ENCODE results near the gene AKAP8L. TPM values are rescaled to one million over a fixed set of nuclear protein-coding genes. Genes with fewer than 3 reads are reported as not detected.

AKAP8L gene
- total RNA-seq, 2 experiments from 2014 or later, result 83.1 to 88.8 TPM

DNA sequence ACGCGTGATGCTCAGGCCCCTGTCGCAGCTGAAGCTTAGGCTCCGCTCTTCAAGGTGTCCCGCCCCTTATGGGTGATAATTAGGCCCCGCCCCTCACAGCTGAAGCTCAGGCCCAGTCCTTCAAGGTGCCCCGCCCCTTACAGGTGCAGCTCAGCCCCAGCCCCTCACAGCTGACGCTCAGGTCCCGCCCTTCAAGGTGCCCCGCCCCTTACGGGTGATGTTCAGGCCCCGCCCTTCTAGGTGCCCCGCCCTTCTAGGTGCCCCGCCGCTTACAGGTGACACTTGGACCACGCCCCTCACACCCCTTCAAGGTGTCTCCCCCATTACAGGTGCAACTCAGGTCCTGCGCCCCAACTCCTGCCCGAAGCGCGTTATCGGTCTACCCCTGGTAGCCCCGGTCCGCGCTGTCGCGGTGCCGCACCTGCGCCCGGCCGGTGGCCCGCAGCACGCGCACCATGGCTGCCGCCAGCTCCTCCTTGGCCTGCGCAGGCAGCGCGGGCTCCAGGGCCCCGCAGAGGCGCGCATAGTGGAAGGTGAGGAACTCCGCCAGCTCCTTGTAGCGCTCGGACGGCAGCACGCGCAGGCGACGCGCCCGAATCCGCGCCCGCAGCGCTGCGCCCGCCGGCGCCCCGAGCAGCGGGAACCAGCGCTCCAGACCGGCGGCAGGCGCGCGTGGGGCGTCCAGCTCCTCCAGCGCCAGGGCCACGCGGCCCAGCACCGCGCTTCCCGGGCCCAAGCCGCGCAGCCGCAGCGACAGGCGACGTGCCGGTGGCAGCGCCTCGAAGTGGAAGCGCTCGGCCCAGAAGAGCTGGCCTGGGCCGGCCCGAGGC lies 38.3 kb upstream of the AKAP8L start:
- Mint-ChIP-seq H3K4me3 (no peak overlapping the region), H3K27ac (no peak overlapping the region), H3K36me3 (ENCODE audit: low read depth) (peaks cover 59% of the 10 kb centered on the region), H3K9me3 (no peaks in the 10 kb centered on the region), H3K4me1 (ENCODE audit: low read depth) (peaks cover 13% of the 10 kb centered on the region), H3K27me3 (no peaks in the 10 kb centered on the region)
- intact Hi-C loops (cut with micrococcal nuclease), result no loop called here
- ChIA-PET CTCF (interaction anchor here (1.9 kb wide), 1 partner anchor 38 kb away, joined by 8 read pairs; the partner anchor contains the start of gene AKAP8L), POLR2A (interaction anchor here (1.1 to 2.5 kb wide), 3 partner anchors 9 to 78 kb away, joined by 3 to 9 read pairs (median 4); no protein-coding TSS in a partner anchor)
- TF ChIP-seq, protein P1, sequence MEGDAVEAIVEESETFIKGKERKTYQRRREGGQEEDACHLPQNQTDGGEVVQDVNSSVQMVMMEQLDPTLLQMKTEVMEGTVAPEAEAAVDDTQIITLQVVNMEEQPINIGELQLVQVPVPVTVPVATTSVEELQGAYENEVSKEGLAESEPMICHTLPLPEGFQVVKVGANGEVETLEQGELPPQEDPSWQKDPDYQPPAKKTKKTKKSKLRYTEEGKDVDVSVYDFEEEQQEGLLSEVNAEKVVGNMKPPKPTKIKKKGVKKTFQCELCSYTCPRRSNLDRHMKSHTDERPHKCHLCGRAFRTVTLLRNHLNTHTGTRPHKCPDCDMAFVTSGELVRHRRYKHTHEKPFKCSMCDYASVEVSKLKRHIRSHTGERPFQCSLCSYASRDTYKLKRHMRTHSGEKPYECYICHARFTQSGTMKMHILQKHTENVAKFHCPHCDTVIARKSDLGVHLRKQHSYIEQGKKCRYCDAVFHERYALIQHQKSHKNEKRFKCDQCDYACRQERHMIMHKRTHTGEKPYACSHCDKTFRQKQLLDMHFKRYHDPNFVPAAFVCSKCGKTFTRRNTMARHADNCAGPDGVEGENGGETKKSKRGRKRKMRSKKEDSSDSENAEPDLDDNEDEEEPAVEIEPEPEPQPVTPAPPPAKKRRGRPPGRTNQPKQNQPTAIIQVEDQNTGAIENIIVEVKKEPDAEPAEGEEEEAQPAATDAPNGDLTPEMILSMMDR (IDR thresholded peaks at IDR 0.05), result no peak
- DNase-seq (peak; percentile 52), ATAC-seq (peak; percentile 52)

DNA sequence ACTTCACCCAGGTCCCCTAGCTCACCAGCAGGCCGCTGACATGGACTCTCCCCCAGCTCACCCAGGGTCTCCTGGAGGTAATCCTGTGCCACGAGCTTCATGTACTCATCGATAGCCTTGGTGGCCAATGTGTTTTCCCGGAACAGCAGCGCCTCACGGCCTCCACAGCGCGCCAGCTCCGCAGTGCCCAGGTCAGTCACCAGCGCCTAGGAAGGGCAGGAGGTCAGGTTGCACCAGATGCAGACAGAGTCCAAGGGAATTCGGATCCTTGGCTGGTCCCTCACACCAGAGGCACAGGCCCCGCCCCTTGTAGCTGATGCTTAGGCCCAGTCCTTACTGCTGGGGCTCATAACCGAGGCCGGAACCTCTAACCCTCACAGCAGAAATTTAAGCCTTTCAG lies 37.7 kb upstream of the AKAP8L start:
- TF ChIP-seq, protein P1 (IDR thresholded peaks at IDR 0.05), result no peak
- no peak for DNase-seq
- Mint-ChIP-seq H3K9me3 (no peaks in the 10 kb centered on the region), H3K27ac (no peak overlapping the region), H3K4me3 (no peak overlapping the region), H3K4me1 (ENCODE audit: low read depth) (peaks cover 7% of the 10 kb centered on the region), H3K36me3 (ENCODE audit: low read depth) (peaks cover 60% of the 10 kb centered on the region), H3K27me3 (no peaks in the 10 kb centered on the region)
- ChIA-PET CTCF (interaction anchor here (1.9 kb wide), 1 partner anchor 37 kb away, joined by 8 read pairs; the partner anchor contains the start of gene AKAP8L), POLR2A (interaction anchor here (0.7 to 2.5 kb wide), 6 partner anchors 9 to 77 kb away, joined by 3 to 9 read pairs (median 4); no protein-coding TSS in a partner anchor)
- intact Hi-C loops (cut with micrococcal nuclease), result no loop called here
- ATAC-seq, result no peak

DNA sequence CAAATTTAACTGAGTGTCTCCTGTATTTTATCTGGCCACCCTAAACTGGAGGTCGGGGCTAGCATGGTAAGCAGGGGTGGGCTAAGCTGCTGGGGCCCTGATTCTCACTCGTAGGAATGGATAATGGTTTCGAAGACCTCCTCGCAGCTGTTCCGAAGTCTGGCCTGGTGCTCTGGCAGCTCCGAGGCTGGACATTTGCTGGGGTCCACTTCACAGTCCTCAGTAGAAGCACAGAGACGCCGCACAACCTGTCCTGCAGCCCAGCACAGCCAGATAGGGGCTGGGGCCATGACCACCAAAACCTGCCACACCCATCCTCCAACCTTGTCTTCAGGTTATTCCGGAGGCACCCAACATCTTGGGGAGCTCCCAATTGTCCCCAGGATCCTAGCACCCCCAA lies 37.2 kb upstream of the AKAP8L start:
- ChIA-PET POLR2A (interaction anchor here (0.7 to 2.5 kb wide), 6 partner anchors 8 to 77 kb away, joined by 3 to 9 read pairs (median 4); no protein-coding TSS in a partner anchor), CTCF (interaction anchor here (1.9 kb wide), 1 partner anchor 37 kb away, joined by 8 read pairs; the partner anchor contains the start of gene AKAP8L)
- TF ChIP-seq, protein P1 (IDR thresholded peaks at IDR 0.05), result no peak
- no peak overlapping the region for H3K4me3 Mint-ChIP-seq
- peaks cover 64% of the 10 kb centered on the region for H3K36me3 Mint-ChIP-seq (ENCODE audit: low read depth)
- H3K27me3 Mint-ChIP-seq, result no peaks in the 10 kb centered on the region
- ATAC-seq, result no peak
- no peak for DNase-seq
- intact Hi-C loops (cut with micrococcal nuclease), result no loop called here
- peaks cover 9% of the 10 kb centered on the region for H3K4me1 Mint-ChIP-seq (ENCODE audit: low read depth)
- no peak overlapping the region for H3K27ac Mint-ChIP-seq
- no peaks in the 10 kb centered on the region for H3K9me3 Mint-ChIP-seq

DNA sequence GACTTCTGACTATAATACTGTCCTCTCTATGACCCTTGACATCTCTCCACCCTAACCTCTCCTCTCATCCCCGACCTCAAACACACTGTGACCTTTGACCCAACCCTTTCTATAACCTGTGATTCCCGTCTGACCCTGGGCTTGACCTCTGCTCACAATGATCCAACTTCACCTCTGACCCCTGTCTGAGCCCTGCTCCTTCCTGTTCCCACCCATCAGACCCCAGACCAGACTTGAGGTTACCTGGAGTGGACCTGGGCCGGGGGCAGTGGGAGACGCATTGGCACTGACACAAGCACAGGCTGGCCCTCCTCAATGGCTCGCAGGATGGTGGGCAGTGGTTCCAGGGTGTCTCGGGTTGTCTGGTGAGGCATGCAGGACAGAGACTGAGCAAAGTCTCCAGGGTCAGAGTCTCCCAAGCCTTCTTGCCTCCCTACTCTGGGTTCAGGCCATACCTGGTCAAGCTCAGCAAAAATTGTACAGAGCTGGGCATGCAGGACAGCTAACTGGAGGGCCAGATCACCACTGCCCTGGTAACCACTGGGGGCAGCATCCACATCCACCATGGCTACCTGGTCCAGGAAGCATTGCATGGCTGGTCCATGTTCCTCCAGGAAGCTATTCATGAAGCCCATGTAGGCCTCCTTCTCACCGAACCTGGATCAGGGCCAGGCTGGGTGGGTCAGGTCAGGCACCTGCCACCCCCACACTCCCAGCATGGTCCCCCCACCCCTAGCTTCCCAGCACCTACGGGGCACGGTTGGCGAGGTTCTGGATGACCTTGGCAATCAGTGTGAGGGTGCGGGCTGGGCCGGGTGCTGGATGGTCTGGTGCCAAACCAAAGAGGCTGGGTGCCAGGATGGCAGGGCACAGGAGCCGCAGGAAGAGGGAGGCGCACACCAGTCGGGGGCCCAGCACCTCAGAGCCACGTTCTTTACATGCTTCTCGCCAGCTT lies 35.4 kb upstream of the AKAP8L start:
- Mint-ChIP-seq H3K36me3 (ENCODE audit: low read depth) (peaks cover 58% of the 10 kb centered on the region), H3K4me1 (ENCODE audit: low read depth) (peaks cover 11% of the 10 kb centered on the region), H3K9me3 (no peaks in the 10 kb centered on the region), H3K4me3 (no peak overlapping the region), H3K27ac (peak overlapping the region; percentile 5), H3K27me3 (no peaks in the 10 kb centered on the region)
- ATAC-seq (no peak), DNase-seq (no peak)
- TF ChIP-seq, protein P1 (IDR thresholded peaks at IDR 0.05), result no peak
- ChIA-PET POLR2A (interaction anchor here (3.4 kb wide), 1 partner anchor 9 kb away, joined by 33 read pairs; the partner anchor contains the start of gene RASAL3), CTCF (interaction anchor here (1.5 to 1.7 kb wide), 3 partner anchors 9 to 24 kb away, joined by 3 to 6 read pairs (median 4); no protein-coding TSS in a partner anchor)
- intact Hi-C loops (cut with micrococcal nuclease), result no loop called here
